OCI-LY3 (cell line): ENCODE results near the gene SPOCK1.

ENCODE experiments used
- H2AFZ ChIP-seq: fragments of 200-600, 300-600 bp; shearing (Covaris generic); 2 replicates; pipeline ENCODE4 v1.6.0; 2014; ENCODE audit warnings: antibody characterized with exemption, low read depth, low read length
- H3K27ac ChIP-seq: fragments of 200-600, 300-600 bp; sonication (generic); 2 replicates; pipeline ENCODE4 v1.5.1; 2014; ENCODE audit warnings: mild to moderate bottlenecking, low read length, moderate library complexity, mixed read lengths
- H3K27me3 ChIP-seq: fragments of 200-600, 300-600 bp; sonication (generic); 2 replicates; pipeline ENCODE4 v1.6.1; 2014; ENCODE audit warnings: low read depth, low read length, mixed read lengths
- H3K36me3 ChIP-seq: fragments of 200-600, 300-600 bp; sonication (generic); replicated peaks from 2 replicates; pipeline ENCODE3; 2014; ENCODE audit warnings: low read depth, low read length, mixed read lengths
- H3K4me1 ChIP-seq: fragments of 300-600, 200-600 bp; sonication (generic); 2 replicates; pipeline ENCODE4 v1.6.1; 2014; ENCODE audit warnings: low read length, mixed read lengths
- H3K4me2 ChIP-seq: fragments of 200-600, 300-600 bp; sonication (generic); 2 replicates; pipeline ENCODE4 v1.6.1; 2014; ENCODE audit warnings: low read length, mixed read lengths
- H3K4me3 ChIP-seq: fragments of 300-600, 200-600 bp; sonication (generic); 2 replicates; pipeline ENCODE4 v1.5.1; 2014; ENCODE audit warnings: antibody characterized with exemption, mild to moderate bottlenecking, low read length, moderate library complexity
- H3K79me2 ChIP-seq: fragments of 300-600, 200-600 bp; shearing (Covaris generic); 2 replicates; pipeline ENCODE4 v1.6.1; 2014; ENCODE audit warnings: mild to moderate bottlenecking, low read length, mixed read lengths
- H3K9ac ChIP-seq: fragments of 300-600, 200-600 bp; shearing (Covaris generic); 2 replicates; pipeline ENCODE4 v1.6.0; 2014; ENCODE audit warnings: mild to moderate bottlenecking, low read length, moderate library complexity
- H3K9me3 ChIP-seq: fragments of 200-600, 300-600 bp; shearing (Covaris generic); 2 replicates; pipeline ENCODE4 v1.6.1; 2014; ENCODE audit warnings: low read length, mixed read lengths; ENCODE audit not compliant: insufficient read depth
- H4K20me1 ChIP-seq: fragments of 200-600, 300-600 bp; sonication (generic); 2 replicates; pipeline ENCODE4 v1.6.1; 2016; ENCODE audit warnings: low read length, mixed read lengths; ENCODE audit not compliant: insufficient read depth
- EZH2phosphoT487 ChIP-seq: fragments of 200-600 bp; shearing (Covaris generic); IDR thresholded peaks from 2 replicates; pipeline ENCODE4 v1.6.1; 2018; ENCODE audit warnings: antibody characterized with exemption, mixed run types, low read depth
- TF ChIP-seq, protein P1 (sequence below): fragments of 200-600, 300-600 bp; sonication (generic); IDR thresholded peaks from 2 replicates; pipeline ENCODE4 v1.5.1; 2014; ENCODE audit warnings: antibody characterized with exemption, low read length, low read depth

The SPOCK1 gene

DNA sequence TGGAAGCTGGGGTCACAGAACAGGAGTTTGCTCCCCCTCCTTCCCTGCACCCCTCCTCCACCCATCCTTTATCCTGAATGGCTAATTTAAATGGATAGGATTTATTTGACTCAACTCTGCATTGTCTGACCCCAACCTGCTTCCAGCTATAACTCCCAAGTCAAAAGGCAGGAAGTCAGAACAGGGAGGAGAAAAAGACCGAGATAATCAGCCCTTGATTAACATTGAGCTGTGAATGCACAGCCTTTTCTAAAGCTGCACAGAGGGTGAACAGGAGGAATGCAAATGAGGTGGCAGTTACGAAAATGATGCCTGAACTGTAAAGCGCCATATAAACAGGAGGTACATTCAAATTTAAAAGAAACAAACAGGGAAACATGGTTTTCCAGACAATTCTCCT, 152.8 kb downstream of the SPOCK1 start:
- Histone ChIP-seq H3K36me3 (no peaks in the 10 kb centered on the region), H2AFZ (no peak overlapping the region), H3K27me3 (no peaks in the 10 kb centered on the region), H3K4me2 (no peak overlapping the region), H3K27ac (no peak overlapping the region), H3K4me3 (no peak overlapping the region), H4K20me1 (no peaks in the 10 kb centered on the region), H3K9ac (no peak overlapping the region), H3K9me3 (no peaks in the 10 kb centered on the region), H3K79me2 (no peaks in the 10 kb centered on the region), H3K4me1 (peaks cover 4% of the 10 kb centered on the region; the same call in 1 of the 2 replicates)
- no peak for TF ChIP-seq EZH2phosphoT487
- TF ChIP-seq, protein P1, sequence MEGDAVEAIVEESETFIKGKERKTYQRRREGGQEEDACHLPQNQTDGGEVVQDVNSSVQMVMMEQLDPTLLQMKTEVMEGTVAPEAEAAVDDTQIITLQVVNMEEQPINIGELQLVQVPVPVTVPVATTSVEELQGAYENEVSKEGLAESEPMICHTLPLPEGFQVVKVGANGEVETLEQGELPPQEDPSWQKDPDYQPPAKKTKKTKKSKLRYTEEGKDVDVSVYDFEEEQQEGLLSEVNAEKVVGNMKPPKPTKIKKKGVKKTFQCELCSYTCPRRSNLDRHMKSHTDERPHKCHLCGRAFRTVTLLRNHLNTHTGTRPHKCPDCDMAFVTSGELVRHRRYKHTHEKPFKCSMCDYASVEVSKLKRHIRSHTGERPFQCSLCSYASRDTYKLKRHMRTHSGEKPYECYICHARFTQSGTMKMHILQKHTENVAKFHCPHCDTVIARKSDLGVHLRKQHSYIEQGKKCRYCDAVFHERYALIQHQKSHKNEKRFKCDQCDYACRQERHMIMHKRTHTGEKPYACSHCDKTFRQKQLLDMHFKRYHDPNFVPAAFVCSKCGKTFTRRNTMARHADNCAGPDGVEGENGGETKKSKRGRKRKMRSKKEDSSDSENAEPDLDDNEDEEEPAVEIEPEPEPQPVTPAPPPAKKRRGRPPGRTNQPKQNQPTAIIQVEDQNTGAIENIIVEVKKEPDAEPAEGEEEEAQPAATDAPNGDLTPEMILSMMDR, result no peak

DNA sequence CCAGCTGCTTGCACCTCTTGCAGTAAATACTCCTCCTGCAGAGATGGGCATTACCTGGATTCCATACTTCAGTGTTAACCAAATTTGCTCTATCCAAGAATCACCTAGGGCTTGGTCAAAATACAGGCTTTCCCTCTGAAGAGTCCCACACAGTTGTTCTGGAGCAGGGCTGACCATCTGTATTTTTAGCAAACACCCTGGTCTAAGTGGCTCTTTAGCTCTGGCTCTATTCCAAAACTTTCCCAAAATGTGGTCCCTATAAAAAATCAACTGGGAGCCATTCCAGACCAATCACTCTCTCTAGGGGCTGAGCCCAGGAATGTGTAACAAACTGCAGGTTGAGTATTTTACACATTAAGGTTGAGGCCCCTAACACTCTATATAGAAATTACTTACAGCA, 153.7 kb downstream of the SPOCK1 start:
- H3K27ac ChIP-seq, result no peak overlapping the region
- no peaks in the 10 kb centered on the region for H3K79me2 ChIP-seq
- no peaks in the 10 kb centered on the region for H4K20me1 ChIP-seq
- H3K9ac ChIP-seq, result no peak overlapping the region
- no peaks in the 10 kb centered on the region for H3K36me3 ChIP-seq
- H3K4me3 ChIP-seq, result no peak overlapping the region
- H3K4me2 ChIP-seq, result no peak overlapping the region
- H3K27me3 ChIP-seq, result no peaks in the 10 kb centered on the region
- H2AFZ ChIP-seq, result no peak overlapping the region
- TF ChIP-seq EZH2phosphoT487, result no peak
- TF ChIP-seq, protein P1, result no peak
- peaks cover 4% of the 10 kb centered on the region; the same call in 1 of the 2 replicates for H3K4me1 ChIP-seq
- no peaks in the 10 kb centered on the region for H3K9me3 ChIP-seq

DNA sequence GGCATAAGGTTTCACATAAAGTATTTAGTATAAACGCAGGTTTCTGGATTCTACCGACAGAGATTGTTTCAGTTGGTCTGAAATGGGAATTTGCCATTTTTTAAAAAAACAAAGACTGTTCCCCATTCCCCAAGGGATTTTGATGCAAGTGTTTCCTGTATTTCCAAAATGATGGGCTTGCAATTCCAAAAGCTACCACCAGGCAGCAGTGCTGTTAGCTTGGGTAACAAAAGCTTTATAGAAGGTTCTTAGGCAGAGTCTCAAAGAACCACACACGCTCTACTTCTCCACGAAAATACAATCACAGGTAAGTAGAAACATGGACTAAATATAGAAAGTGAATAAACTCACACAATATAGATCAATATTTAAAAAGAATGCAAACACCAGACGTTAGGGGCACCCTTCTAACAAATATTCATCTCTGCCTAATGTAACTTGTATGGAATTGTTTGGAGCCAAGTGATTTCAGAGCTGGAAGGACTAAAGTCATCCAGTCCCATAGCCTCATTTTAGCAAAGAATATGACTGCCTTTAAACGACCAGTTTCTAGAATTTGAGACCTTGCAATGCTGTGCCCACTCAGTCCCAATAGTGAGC, 154.3 kb downstream of the SPOCK1 start:
- H3K4me1 ChIP-seq, result peaks cover 4% of the 10 kb centered on the region; the same call in 1 of the 2 replicates
- H3K4me2 ChIP-seq, result no peak overlapping the region
- H3K27ac ChIP-seq, result no peak overlapping the region
- no peaks in the 10 kb centered on the region for H3K9me3 ChIP-seq
- no peaks in the 10 kb centered on the region for H3K36me3 ChIP-seq
- no peaks in the 10 kb centered on the region for H3K27me3 ChIP-seq
- no peak overlapping the region for H3K4me3 ChIP-seq
- no peak overlapping the region for H3K9ac ChIP-seq
- H3K79me2 ChIP-seq, result no peaks in the 10 kb centered on the region
- no peaks in the 10 kb centered on the region for H4K20me1 ChIP-seq
- TF ChIP-seq, protein P1, result peak; percentile 49
- no peak for TF ChIP-seq EZH2phosphoT487
- H2AFZ ChIP-seq, result no peak overlapping the region

DNA sequence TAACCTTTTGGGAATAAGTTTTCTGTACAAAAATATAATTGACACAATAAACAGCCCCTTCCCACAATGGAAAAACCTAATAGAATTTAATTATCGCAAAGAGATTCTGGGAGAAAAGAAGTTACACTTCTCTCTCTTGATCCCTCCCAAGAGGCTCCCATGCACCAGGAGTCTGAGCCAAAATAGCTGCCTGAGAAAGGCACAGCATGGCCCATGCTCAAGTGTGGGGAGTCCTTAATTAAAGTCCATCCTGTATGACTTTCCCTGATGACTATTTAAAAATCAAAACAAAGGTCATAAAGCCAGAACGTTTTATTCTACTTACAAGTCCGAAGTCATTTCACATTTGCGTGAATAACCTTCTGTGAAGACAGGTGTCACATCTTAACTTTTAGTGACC, 155.1 kb downstream of the SPOCK1 start:
- H3K4me2 ChIP-seq, result no peak overlapping the region
- no peak for TF ChIP-seq EZH2phosphoT487
- TF ChIP-seq, protein P1, result no peak
- no peaks in the 10 kb centered on the region for H3K9me3 ChIP-seq
- no peak overlapping the region for H2AFZ ChIP-seq
- peaks cover 4% of the 10 kb centered on the region; the same call in 1 of the 2 replicates for H3K4me1 ChIP-seq
- no peaks in the 10 kb centered on the region for H3K27me3 ChIP-seq
- no peak overlapping the region for H3K9ac ChIP-seq
- no peaks in the 10 kb centered on the region for H3K79me2 ChIP-seq
- H4K20me1 ChIP-seq, result no peaks in the 10 kb centered on the region
- H3K4me3 ChIP-seq, result no peak overlapping the region
- no peak overlapping the region for H3K27ac ChIP-seq
- H3K36me3 ChIP-seq, result no peaks in the 10 kb centered on the region
